Loucy (cell line): Measurements from ENCODE around the gene SLC30A3.
A peak's percentile ranks its signal among the peaks of the same experiment; 100 is the strongest.

ENCODE experiments used
- H2AFZ ChIP-seq: fragments of 200-600 bp; sonication (generic); 2 replicates; pipeline ENCODE4 v1.6.0; 2016; ENCODE audit warnings: antibody characterized with exemption, mild to moderate bottlenecking, low read length, moderate library complexity
- H3F3A ChIP-seq: fragments of 200-600 bp; 2 replicates; pipeline ENCODE4 v1.6.0; 2016; ENCODE audit warnings: antibody characterized with exemption, low read depth, mild to moderate bottlenecking
- H3K27me3 ChIP-seq: fragments of 200-600 bp; sonication (generic); 2 replicates; pipeline ENCODE4 v1.6.1; 2014; ENCODE audit warnings: low read length, mild to moderate bottlenecking; ENCODE audit not compliant: insufficient read depth, poor library complexity, severe bottlenecking
- H3K36me3 ChIP-seq: fragments of 200-600 bp; sonication (generic); 2 replicates; pipeline ENCODE4 v1.6.1; 2016; ENCODE audit warnings: low read length; ENCODE audit not compliant: insufficient read depth
- H3K4me1 ChIP-seq: fragments of 200-600 bp; sonication (generic); 2 replicates; pipeline ENCODE4 v1.5.1; 2014; ENCODE audit warnings: low read length, mild to moderate bottlenecking; ENCODE audit not compliant: insufficient read depth, poor library complexity, severe bottlenecking
- H3K4me2 ChIP-seq: fragments of 200-600 bp; sonication (generic); 2 replicates; pipeline ENCODE4 v1.6.0; 2014; ENCODE audit warnings: antibody characterized with exemption, low read length, low read depth, mild to moderate bottlenecking; ENCODE audit not compliant: poor library complexity, severe bottlenecking
- H3K4me3 ChIP-seq: fragments of 200-600 bp; sonication (generic); 2 replicates; pipeline ENCODE4 v1.5.1; 2014; ENCODE audit warnings: low read length, mild to moderate bottlenecking, mixed read lengths; ENCODE audit not compliant: poor library complexity, severe bottlenecking
- H3K79me2 ChIP-seq: fragments of 200-600 bp; sonication (generic); 2 replicates; pipeline ENCODE4 v1.6.1; 2014; ENCODE audit warnings: low read length; ENCODE audit not compliant: insufficient read depth
- H3K9ac ChIP-seq: fragments of 200-600 bp; sonication (generic); 2 replicates; pipeline ENCODE4 v1.6.0; 2014; ENCODE audit warnings: mild to moderate bottlenecking, low read depth, low read length, moderate library complexity; ENCODE audit not compliant: poor library complexity, severe bottlenecking
- H3K9me2 ChIP-seq: fragments of 200-600 bp; sonication (generic); replicated peaks from 2 replicates; pipeline ENCODE4 v1.6.1; 2016; ENCODE audit warnings: low read depth, low read length, mixed read lengths
- H3K9me3 ChIP-seq: fragments of 200-600 bp; sonication (generic); 2 replicates; pipeline ENCODE4 v1.6.1; 2014; ENCODE audit warnings: mild to moderate bottlenecking, antibody characterized with exemption, low read length, low read depth; ENCODE audit not compliant: insufficient read depth
- H4K20me1 ChIP-seq: fragments of 200-600 bp; sonication (generic); 2 replicates; pipeline ENCODE4 v1.6.0; 2014; ENCODE audit warnings: antibody characterized with exemption, low read length, mild to moderate bottlenecking; ENCODE audit not compliant: insufficient read depth, poor library complexity, severe bottlenecking
- CTCF ChIP-seq: fragments of 200-600 bp; sonication (generic); conservative IDR thresholded peaks from 2 replicates; pipeline ENCODE4 v1.5.1; 2014; ENCODE audit warnings: mild to moderate bottlenecking, antibody characterized with exemption, low read length
- EZH2phosphoT487 ChIP-seq: fragments of 200-600 bp; IDR thresholded peaks from 2 replicates; pipeline ENCODE4 v1.6.1; 2018; ENCODE audit warnings: antibody characterized with exemption, mild to moderate bottlenecking, moderate library complexity, borderline replicate concordance

Gene SLC30A3

GRCh38 chr2:27216416-27217137 lies 46.3 kb downstream of the SLC30A3 start:
- no peaks in the 10 kb centered on the region for H4K20me1 ChIP-seq
- H2AFZ ChIP-seq: peak overlapping the region; percentile 78; the same call in 1 of the 2 replicates
- H3K4me2 ChIP-seq: peak overlapping the region; percentile 77
- peaks cover 42% of the 10 kb centered on the region for H3K4me1 ChIP-seq
- no peaks in the 10 kb centered on the region for H3K27me3 ChIP-seq
- no peaks in the 10 kb centered on the region for H3F3A ChIP-seq
- H3K4me3 ChIP-seq: peak overlapping the region; percentile 81
- H3K9me2 ChIP-seq: no peaks in the 10 kb centered on the region
- no peaks in the 10 kb centered on the region for H3K9me3 ChIP-seq
- peak overlapping the region; percentile 96 for H3K9ac ChIP-seq
- TF ChIP-seq EZH2phosphoT487 (no peak), CTCF (no peak)
- 0 out of 2 replicates have a peak, but pooled peaks cover 2% of the 10 kb centered on the region for H3K36me3 ChIP-seq
- peaks cover 48% of the 10 kb centered on the region for H3K79me2 ChIP-seq

- Histone ChIP-seq H3K4me3 (no peak overlapping the region), H3K4me1 (peaks cover 42% of the 10 kb centered on the region), H4K20me1 (no peaks in the 10 kb centered on the region), H3K36me3 (no peaks in the 10 kb centered on the region), H3K79me2 (peaks cover 57% of the 10 kb centered on the region), H3K9me2 (no peaks in the 10 kb centered on the region), H3K9me3 (no peaks in the 10 kb centered on the region), H3K4me2 (no peak overlapping the region), H2AFZ (no peak overlapping the region), H3F3A (no peaks in the 10 kb centered on the region), H3K27me3 (no peaks in the 10 kb centered on the region), H3K9ac (no peak overlapping the region)
- no peak for TF ChIP-seq CTCF
- TF ChIP-seq EZH2phosphoT487: no peak
Observed at GRCh38 chr2:27214941-27215340, 47.9 kb downstream of the SLC30A3 start.

GRCh38 chr2:27212626-27213471 lies 50.0 kb downstream of the SLC30A3 start:
- Histone ChIP-seq H3K4me2 (peak overlapping the region; percentile 90), H3K79me2 (peaks cover 50% of the 10 kb centered on the region), H3K27me3 (no peaks in the 10 kb centered on the region), H3K9me3 (no peaks in the 10 kb centered on the region), H3F3A (no peaks in the 10 kb centered on the region), H3K4me1 (peaks cover 35% of the 10 kb centered on the region), H3K36me3 (no peaks in the 10 kb centered on the region), H4K20me1 (no peaks in the 10 kb centered on the region), H3K4me3 (peak overlapping the region; percentile 88), H3K9me2 (no peaks in the 10 kb centered on the region), H3K9ac (peak overlapping the region; percentile 95), H2AFZ (peak overlapping the region; percentile 90)
- TF ChIP-seq EZH2phosphoT487: no peak
- TF ChIP-seq CTCF: no peak
